ENCODE data around the gene SIVA1.

The SIVA1 gene

GRCh38 chr14:104806625-104807465 lies 53.9 kb downstream of the SIVA1 start:
- Histone ChIP-seq H3K4me3 (ENCODE audit: control insufficient read depth in 1 of 7, extremely low read depth in 1 of 7, insufficient read depth in 4 of 7, low read depth in 2 of 7, low read length in 6 of 7) (no peak overlapping the region), H3K36me3 (ENCODE audit: control insufficient read depth in 4 of 4, insufficient read depth in 4 of 4, low read length in 3 of 4) (peaks cover 0 to 3% (median 0%) of the 10 kb centered on the region in 4 experiments), H3K27ac (ENCODE audit: insufficient read depth in 1 of 2, low read depth in 1 of 2, low read length in 2 of 2, poor library complexity in 1 of 2, severe bottlenecking in 2 of 2) (no peak overlapping the region), H3K4me1 (ENCODE audit: control extremely low read depth in 1 of 4, control insufficient read depth in 4 of 4, insufficient read depth in 4 of 4, low read length in 3 of 4) (peaks cover 0 to 19% (median 17%) of the 10 kb centered on the region in 4 experiments), H3K9me3 (ENCODE audit: control extremely low read depth in 1 of 5, control insufficient read depth in 4 of 5, insufficient read depth in 2 of 5, low read depth in 1 of 5, low read length in 4 of 5) (no peaks in the 10 kb centered on the region), H3K27me3 (replicated peaks in 2 of 5; ENCODE audit: control insufficient read depth in 4 of 5, insufficient read depth in 5 of 5, low read length in 4 of 5) (no peaks in the 10 kb centered on the region)
- WGBS (ENCODE audit: insufficient coverage): 85% methylated on average over 6 of the region's 10 CpGs
- DNase-seq: peak in 1 of 3 donors; percentile 43
- POLR2A ChIA-PET: no interaction called here
- CTCF ChIA-PET: no interaction called here

- H3K4me3 ChIP-seq (ENCODE audit: control insufficient read depth in 1 of 7, extremely low read depth in 1 of 7, insufficient read depth in 4 of 7, low read depth in 2 of 7, low read length in 6 of 7): no peak overlapping the region
- no peaks in the 10 kb centered on the region for H3K36me3 ChIP-seq (ENCODE audit: control insufficient read depth in 4 of 4, insufficient read depth in 4 of 4, low read length in 3 of 4)
- no peaks in the 10 kb centered on the region for H3K9me3 ChIP-seq (ENCODE audit: control extremely low read depth in 1 of 5, control insufficient read depth in 4 of 5, insufficient read depth in 2 of 5, low read depth in 1 of 5, low read length in 4 of 5)
- 95% methylated on average over 4 of the region's 6 CpGs for WGBS (ENCODE audit: insufficient coverage)
- ChIA-PET CTCF (interaction anchor here (1.5 kb wide), 1 partner anchor 17 kb away, joined by 4 read pairs; no protein-coding TSS in a partner anchor), POLR2A (no interaction called here)
- no peak for DNase-seq
- no peak overlapping the region for H3K27ac ChIP-seq (ENCODE audit: insufficient read depth in 1 of 2, low read depth in 1 of 2, low read length in 2 of 2, poor library complexity in 1 of 2, severe bottlenecking in 2 of 2)
- peaks cover 0 to 15% (median 10%) of the 10 kb centered on the region in 4 experiments for H3K4me1 ChIP-seq (ENCODE audit: control extremely low read depth in 1 of 4, control insufficient read depth in 4 of 4, insufficient read depth in 4 of 4, low read length in 3 of 4)
- H3K27me3 ChIP-seq (replicated peaks in 2 of 5; ENCODE audit: control insufficient read depth in 4 of 5, insufficient read depth in 5 of 5, low read length in 4 of 5): no peaks in the 10 kb centered on the region
These were observed 55.5 kb downstream of the SIVA1 start for GRCh38 chr14:104808456-104808855.

All from common myeloid progenitor, CD34-positive (primary cell).